ENCODE data around the gene LIMK2.
A peak's percentile ranks its signal among the peaks of the same experiment; 100 is the strongest.
"Not testable (repeated sequence)": the region's sequence is repeated elsewhere in the genome, so short reads cannot be mapped to it uniquely, and the experiment has no call there.

The LIMK2 gene

DNA sequence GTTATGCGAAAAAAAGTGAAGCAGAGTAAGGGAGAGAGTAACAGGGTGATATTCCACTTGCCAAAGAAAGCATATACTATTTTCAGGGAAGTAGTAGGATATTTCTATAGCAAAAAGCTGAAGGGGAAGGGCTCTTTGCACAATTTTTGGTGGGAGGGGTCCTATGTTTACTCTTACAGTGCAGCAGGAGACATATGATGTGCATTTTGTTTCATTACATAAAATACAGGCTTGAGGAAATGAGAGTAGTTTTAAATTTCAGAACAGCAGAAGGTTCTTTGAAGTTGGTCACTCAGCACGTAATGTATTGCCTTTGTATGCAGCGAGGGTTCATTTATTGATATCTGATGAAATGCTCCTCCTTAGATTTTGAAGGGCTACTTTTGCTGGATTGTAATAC is 83.3 kb downstream of the LIMK2 start:
- no peak for DNase-seq

DNA sequence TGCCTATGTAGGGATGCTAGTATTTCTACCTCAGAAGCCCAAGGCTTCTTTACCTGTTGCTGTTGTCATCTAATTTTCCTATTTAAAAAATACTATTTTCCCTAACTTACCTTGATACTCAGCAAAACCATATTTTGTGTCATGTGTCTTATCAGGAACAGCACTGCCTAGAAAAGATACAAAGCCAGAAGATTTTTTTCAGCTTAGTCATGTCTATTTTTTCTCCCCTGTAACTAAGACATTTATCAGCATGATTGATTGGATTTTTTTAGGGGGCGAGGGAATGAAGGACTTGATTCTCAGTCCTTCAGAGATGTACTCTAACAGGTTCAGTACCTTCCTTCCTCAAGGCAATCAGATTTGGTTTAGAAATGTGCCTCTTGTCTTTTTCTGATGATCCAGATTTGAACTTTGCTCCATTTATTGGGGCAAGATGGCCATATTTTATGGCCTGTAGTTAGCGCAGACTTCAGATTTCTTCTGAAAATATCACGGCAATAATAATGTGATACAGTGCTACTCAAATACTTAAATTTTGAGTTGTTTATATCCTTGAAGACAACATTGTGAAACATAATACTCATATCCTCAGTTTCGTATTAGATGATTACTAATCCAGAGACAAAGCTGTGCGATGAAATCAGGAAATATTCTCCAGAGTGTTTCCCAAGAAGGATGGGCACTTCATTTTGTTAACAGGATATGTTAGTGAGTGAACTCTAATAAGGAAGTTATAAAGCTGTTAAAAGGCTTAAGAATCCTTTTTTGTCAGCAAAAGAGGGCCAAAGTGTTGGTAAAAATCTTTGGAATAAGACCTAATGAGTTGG is 83.9 kb downstream of the LIMK2 start:
- no peak for DNase-seq

DNA sequence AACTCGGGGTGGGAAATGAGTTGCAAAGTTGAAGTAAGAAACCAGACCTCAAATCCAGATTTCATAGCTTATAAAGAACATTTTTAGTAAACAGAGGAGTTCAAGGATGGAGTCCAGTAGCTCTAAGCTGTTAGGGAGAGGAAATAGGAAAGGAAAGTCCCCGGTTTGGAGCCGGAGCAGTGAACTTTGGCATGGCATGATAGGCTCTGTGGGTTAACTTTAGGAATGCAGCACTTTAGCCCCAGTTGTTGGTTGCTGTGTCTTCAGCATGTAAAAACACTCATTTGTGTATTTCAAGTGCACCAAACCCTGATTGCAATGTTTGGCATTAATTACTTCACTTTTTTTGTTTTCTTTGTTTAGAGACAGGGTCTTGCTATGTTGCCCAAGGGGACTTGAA is 88.8 kb downstream of the LIMK2 start:
- DNase-seq: no peak

DNA sequence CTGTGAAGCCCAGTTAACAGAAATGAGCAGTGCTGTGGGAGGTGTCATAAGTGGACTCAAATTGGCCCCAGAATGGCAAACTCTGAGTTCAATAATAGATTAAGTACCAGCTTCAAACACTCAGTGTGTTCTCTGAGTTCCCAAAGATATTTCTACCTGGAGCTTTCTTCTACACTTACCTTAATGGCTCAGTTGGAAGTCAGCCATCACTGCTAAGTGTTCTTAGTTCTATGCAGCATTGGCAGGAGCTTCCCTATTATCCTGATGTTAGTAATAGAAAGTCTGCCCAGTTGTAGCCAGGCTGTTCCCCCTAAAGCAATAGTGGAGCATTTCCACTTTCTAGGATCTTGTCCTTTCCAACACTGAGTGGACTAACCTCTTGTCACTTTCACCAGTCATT is 89.9 kb downstream of the LIMK2 start:
- no peak for DNase-seq

DNA sequence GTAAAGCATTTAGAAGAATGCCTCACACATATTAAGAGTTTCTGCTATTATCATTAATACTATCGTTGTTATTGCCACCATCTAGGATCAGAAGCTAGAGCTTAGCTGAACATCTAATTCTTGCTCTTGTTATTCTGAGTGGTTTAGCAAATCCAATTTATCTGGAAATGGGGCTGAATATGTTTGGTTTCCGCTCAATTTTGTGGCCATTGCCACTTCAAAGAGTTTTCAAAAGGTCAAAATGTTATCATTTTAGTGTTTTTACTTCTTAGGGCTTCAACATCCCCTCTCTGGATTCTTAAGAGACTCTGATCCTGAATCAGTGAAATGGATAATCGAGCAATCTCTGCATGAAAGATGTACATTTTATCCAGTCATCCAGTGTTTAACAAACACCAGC is 90.4 kb downstream of the LIMK2 start:
- DNase-seq: no peak

DNA sequence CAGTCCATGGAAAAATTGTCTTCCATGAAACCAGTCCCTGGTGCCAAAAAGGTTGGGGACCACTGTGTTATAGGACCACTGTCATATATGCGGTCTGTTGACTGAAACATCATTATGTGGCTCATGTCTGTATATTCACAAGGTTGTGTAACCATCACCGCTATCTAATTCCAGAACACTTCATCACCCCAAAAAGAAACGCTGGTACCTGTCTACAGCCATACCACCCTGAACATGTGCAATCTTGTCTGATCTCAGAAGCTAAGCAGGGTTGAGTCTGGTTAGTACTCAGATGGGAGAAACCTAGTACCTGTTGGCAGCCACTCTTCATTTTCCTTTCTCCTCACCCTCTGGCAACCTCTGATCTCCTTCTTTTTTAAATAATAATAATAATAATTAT is 93.1 kb downstream of the LIMK2 start:
- no peak for DNase-seq

DNA sequence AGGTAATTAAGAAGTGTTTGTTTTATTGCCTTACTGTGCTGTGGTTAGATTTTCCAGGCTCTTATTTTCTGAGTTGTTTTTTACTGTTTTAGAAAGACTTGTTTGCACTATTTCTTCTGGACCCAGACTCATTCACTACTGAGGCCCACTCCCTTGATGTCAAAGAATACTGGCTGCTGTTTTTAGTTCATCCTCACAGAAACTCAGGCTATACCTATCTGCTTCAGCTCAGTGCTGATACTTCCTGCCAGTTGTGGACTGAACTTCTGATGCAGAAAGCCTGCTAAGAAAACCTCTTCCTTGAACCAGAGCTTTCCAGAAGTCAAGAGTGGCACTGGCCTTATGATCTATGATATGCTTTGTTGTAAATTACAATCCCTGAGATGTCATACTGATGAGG is 96.1 kb downstream of the LIMK2 start:
- DNase-seq: no peak

DNA sequence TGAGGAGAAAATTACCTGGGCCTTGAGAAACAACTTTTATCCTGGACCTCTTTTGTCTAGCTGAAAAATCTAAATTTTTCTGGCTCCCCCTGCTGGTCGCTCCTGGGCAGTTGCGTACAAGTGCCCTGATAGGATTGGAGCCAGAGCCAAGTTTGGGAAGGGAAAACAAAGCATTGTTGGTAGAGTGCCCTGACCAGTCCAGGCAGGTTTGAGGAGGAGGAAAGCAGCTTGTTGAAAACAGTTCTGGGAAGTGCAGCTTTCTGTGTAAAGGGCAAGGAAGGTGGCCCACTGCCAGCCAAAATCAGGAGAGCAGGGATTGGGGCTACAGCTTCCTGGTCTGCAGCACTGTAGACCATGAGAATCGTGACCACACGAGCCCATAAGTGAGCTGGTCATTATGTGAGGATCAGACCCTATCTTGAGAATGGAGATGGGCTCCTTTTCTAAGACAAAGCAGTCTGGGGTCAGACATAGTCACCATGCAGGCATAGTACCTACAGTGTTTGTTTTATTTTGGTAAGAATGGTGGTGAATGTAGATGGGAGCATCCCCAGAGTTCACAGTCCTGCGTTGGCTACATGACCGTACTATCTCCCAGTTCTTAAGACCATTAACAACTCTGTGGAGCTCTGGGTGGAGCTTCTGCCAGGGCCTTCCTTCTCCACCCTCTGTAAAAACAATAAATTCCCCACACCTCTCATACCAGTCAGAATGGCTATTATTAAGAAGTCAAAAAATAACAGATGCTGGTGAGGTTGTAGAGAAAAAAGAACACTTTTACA is 101.5 kb downstream of the LIMK2 start:
- peak; percentile 63 for DNase-seq

DNA sequence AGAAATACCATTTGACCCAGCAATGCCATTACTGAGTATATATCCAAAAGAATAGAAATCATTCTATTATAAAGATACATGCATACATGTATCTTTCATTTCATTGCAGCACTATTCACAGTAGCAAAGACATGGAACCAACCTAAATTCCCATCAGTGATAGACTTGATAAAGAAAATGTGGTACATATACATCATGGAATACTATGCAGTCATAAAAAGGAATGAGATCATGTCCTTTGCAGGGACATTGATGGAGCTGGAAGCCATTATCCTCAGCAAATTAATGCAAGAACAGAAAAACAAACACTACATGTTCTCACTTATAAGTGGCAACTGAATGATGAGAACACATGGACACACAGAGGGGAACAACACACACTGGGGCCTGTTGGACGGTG is 102.1 kb downstream of the LIMK2 start:
- DNase-seq: not testable (repeated sequence)

DNA sequence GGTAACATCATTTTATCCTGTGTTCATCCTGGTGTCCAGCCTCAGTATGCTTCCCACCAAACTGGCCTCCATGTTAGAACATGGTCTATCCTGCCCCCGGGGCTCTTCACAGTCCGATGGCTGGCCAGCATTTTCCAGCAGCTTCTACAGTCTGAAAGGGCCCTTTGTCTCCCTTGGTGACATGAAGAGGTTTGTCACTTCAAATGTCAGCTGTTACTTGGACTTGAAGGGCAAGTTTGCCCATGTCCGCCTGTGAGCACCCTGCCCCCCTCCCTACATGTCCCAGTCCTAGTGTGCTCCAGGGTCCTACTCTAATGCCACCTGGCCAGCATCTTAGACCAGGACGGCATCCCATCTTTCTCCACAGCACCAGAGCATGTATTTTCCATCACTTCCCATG is 109.3 kb downstream of the LIMK2 start:
- no peak for DNase-seq

DNA sequence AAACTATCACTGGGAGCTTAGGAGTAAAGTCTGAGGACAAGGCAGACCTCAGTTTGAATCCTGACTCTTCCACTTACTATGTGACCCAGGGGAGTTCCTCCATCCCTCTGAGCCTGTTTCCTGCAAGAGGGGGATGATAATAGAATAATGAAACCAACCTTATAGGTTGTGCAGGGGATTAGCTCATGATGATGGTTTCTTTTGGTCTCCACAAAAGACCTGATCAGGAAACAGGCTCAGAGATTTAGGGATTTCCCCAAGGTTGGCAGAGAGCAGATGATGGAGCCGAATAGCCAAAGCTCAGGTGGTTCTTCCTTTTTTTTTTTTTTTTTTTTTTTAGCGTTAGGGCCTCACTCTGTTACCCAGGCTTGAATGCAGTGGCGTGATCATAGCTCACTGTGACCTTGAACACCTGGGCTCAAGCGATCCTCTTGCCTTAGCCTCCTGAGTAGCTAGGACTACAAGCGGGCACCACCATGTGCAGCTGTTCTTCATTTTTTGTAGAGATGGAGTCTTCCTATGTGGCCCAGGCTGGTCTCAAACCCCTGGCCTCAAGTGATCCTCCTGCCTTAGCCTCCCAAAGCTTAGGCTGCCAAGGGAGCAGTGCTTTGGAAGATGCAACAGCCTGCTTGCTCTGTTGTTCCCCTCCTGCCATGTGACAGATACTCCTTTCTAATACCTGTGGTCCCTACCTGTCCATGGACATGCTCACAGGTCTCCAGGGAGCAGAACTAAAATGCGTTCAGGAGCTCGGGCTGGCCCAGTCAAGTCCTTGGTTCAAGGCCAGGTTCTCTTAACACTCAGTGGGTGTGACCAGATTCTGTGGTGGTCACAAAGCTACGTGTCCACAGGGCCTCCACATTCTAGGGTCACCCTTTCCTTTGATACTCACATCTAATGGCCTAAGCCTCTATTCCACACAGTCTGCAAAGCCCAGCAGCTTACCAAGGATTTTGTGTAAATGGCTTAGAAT is 111.8 kb downstream of the LIMK2 start:
- DNase-seq: no peak

DNA sequence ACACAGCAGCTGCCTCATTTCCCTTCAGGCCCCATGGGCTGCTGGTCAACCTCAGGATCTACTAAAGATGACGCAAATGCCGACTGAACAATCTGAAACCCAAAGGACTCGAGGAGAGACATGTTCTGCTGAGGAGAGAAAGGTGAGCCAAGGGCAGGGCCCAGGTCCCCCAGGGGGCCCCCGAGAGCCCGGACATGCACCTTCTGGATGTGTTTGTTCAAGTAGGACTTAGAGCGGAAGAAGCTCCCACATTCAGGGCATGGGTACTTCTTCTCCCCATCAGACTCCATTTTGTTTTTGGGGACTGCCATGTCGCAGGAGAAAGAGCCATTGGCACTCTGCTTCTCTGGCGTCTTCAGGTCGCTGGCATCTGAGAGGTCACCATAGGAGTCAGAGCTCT is 114.8 kb downstream of the LIMK2 start:
- no peak for DNase-seq

DNA sequence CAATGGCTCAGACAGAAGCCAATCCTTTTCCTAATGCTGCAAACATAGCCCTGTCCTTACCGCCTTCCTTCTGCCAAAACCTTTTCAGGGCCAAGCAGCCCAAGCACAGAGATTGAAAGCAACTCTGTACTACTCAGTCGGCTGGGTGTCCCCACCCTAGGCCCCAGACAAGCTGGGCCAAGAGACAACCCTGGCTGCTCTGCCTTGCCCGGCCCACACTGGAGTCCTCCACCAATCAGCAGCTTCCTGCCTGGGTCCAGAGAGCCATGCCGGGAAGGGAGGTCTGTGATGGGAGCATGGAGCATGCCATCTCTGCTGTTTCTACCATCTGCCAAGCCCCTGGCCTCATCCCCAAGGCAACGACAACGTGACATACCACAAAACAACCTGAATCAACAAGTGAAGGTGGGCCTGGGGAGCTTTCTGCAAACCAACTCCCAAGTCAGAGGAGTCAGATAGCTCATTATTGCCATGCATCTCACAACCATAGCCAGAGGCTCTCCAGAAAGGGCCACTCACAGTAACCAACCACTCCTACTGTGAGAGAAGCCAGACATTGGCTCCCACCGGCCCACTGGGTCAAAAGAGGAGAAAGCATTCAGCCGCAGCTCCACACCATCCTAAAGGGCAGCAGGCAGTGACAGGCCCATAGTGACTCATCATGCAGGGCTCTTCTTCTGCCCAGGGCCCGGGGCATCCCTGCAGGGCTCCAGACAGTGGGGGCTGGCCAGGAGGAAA is 115.9 kb downstream of the LIMK2 start:
- no peak for DNase-seq

DNA sequence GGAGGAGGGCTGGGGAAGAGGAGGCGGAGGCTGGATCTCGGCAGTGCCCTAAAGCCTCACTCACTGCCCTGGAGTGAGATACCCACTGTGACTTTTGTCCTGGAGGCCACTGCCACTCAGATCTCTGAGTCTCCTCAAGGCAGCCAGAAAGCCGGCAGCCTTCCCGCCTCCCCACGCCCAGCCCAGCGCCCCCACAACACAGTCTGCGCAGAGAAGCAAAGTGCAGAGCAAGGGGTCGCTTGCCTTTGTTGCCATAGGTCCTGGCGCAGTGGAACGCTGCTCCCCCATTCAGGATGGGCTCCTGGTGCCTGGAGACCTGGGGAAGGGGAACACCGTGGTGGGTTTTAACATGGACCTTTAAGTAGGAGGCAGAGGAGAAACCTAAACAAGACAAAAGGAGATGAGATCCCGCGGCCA is 116.5 kb downstream of the LIMK2 start:
- DNase-seq: no peak

DNA sequence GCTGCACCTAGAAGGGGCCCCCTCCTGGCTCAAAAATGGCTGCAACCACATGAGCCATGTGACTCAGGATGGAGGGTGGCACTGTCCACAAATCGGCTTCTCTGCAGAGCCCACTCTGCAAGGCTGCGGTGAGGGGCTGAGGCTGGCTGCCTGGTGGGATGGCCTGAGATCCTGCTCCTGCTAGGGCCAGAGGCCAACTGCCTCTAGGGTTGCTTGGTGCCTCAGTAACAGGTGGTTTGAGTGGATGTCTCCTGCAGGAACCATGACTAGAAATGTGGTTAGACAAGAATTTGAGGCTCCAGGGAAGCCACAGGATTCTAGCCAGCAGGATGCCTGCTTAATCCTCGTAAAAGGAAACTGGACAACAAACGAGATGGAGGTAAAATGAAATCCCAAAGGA is 116.9 kb downstream of the LIMK2 start:
- no peak for DNase-seq
